ENCODE data around the gene FNDC10. TPM values are rescaled to one million over a fixed set of nuclear protein-coding genes. Genes with fewer than 3 reads are reported as not detected.
A peak's percentile ranks its signal among the peaks of the same experiment; 100 is the strongest.

Gene FNDC10
- total RNA-seq, 1 experiment from 2014 or later = 5.9 TPM

GRCh38 chr1:1616045-1616790 is 16.3 kb upstream of the FNDC10 start:
- DNase-seq (ENCODE audit: low read depth) = no peak

GRCh38 chr1:1615256-1616044 is 15.5 kb upstream of the FNDC10 start, which contains the start of gene MIB2:
MIB2 (plus strand) TSS chr1:1615500; CDS start chr1:1623453, 7,953 bp downstream.
- DNase-seq (ENCODE audit: low read depth) = peak; percentile 92

- DNase-seq (ENCODE audit: low read depth) = no peak
Observed at GRCh38 chr1:1614954-1615255, 15.0 kb upstream of the FNDC10 start.

- DNase-seq (ENCODE audit: low read depth) = peak; percentile 38
Observed at GRCh38 chr1:1614204-1614953, 14.4 kb upstream of the FNDC10 start.

- DNase-seq (ENCODE audit: low read depth) = no peak
Observed at GRCh38 chr1:1613509-1614082, 13.7 kb upstream of the FNDC10 start.

GRCh38 chr1:1612104-1612400 is 12.1 kb upstream of the FNDC10 start:
- no peak for DNase-seq (ENCODE audit: low read depth)

- no peak for DNase-seq (ENCODE audit: low read depth)
Observed at GRCh38 chr1:1610796-1611195, 10.9 kb upstream of the FNDC10 start.

GRCh38 chr1:1609822-1610485 is 10.0 kb upstream of the FNDC10 start:
- DNase-seq (ENCODE audit: low read depth) = no peak

- DNase-seq (ENCODE audit: low read depth) = no peak
Observed at GRCh38 chr1:1606232-1606631, 6.3 kb upstream of the FNDC10 start.

GRCh38 chr1:1605724-1606123 is 5.8 kb upstream of the FNDC10 start:
- DNase-seq (ENCODE audit: low read depth) = no peak

- DNase-seq (ENCODE audit: low read depth) = no peak
Observed at GRCh38 chr1:1605034-1605591, 5.2 kb upstream of the FNDC10 start.

GRCh38 chr1:1604374-1605033 is 4.6 kb upstream of the FNDC10 start:
- no peak for DNase-seq (ENCODE audit: low read depth)

GRCh38 chr1:1603671-1604373 is 3.9 kb upstream of the FNDC10 start:
- DNase-seq (ENCODE audit: low read depth) = no peak

GRCh38 chr1:1602968-1603506 is 3.1 kb upstream of the FNDC10 start:
- DNase-seq (ENCODE audit: low read depth) = no peak

- DNase-seq (ENCODE audit: low read depth) = no peak
Observed at GRCh38 chr1:1602304-1602967, 2.5 kb upstream of the FNDC10 start.

GRCh38 chr1:1601564-1602303 is 1.8 kb upstream of the FNDC10 start:
- DNase-seq (ENCODE audit: low read depth) = no peak

- no peak for DNase-seq (ENCODE audit: low read depth)
Observed at GRCh38 chr1:1600861-1601563, 1.1 kb upstream of the FNDC10 start.
